ENCODE measurements around the gene DPH3.

- TF ChIP-seq POLR2AphosphoS5 (IDR thresholded peaks at IDR 0.05; ENCODE audit: low read depth, low read length) (peak; percentile 63; the same call in 1 of the 2 replicates), TAF1 (IDR thresholded peaks at IDR 0.05; ENCODE audit: low read depth, low read length) (no peak), SPI1 (IDR thresholded peaks at IDR 0.05; ENCODE audit: low read depth, low read length) (no peak), POLR2A (IDR thresholded peaks at IDR 0.05; ENCODE audit: low read depth, low read length) (no peak), POU2F2 (IDR thresholded peaks at IDR 0.05; ENCODE audit: low read depth, low read length) (no peak), PAX5 (IDR thresholded peaks at IDR 0.05; ENCODE audit: insufficient read depth, low read length, severe bottlenecking) (no peak)
Observed at GRCh38 chr3:16309558-16309957, 44.8 kb upstream of the DPH3 start.

Data from GM12891 (cell line).